Measurements from ENCODE around the gene MCOLN1. TPM values are rescaled to one million over a fixed set of nuclear protein-coding genes. Genes with fewer than 3 reads are reported as not detected.

MCOLN1 gene
- total and polyA plus RNA-seq, 9 of the 15 experiments (the other 6 are each of a cell fraction or from before 2014, with no cell fraction given) = 0.25 to 15.4 (median 7.1) TPM

- TF ChIP-seq, protein P1, sequence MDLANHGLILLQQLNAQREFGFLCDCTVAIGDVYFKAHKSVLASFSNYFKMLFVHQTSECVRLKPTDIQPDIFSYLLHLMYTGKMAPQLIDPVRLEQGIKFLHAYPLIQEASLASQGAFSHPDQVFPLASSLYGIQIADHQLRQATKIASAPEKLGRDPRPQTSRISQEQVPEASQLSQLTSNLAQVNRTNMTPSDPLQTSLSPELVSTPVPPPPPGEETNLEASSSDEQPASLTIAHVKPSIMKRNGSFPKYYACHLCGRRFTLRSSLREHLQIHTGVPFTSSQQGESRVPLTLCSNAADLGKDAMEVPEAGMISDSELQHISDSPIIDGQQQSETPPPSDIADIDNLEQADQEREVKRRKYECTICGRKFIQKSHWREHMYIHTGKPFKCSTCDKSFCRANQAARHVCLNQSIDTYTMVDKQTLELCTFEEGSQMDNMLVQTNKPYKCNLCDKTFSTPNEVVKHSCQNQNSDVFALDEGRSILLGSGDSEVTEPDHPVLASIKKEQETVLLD (IDR thresholded peaks at IDR 0.05) = no peak
- TF ChIP-seq FUS (optimal IDR thresholded peaks at IDR 0.05; ENCODE audit: low read depth, low read length) (no peak), SAFB (IDR thresholded peaks at IDR 0.05; ENCODE audit: borderline replicate concordance, low read depth, low read length) (no peak), ZNF274 (IDR thresholded peaks at IDR 0.05; ENCODE audit: borderline replicate concordance, low read depth, low read length) (no peak), CREBBP (IDR thresholded peaks at IDR 0.05; ENCODE audit: low read depth, low read length) (no peak), NBN (IDR thresholded peaks at IDR 0.05; ENCODE audit: low read depth) (peak; percentile 99), ZNF696 (CRISPR knock-in tag; conservative IDR thresholded peaks at IDR 0.05) (no peak), ILF3 (IDR thresholded peaks at IDR 0.05; ENCODE audit: borderline replicate concordance) (no peak), CAMTA2 (CRISPR knock-in tag; conservative IDR thresholded peaks at IDR 0.05) (no peak), DIDO1 (tag; IDR thresholded peaks at IDR 0.05; ENCODE audit: low read depth) (no peak), TRIM24 (IDR thresholded peaks at IDR 0.05) (peak; percentile 52 to 57; a peak in 2 of 4 replicates), ZNF436 (CRISPR knock-in tag; IDR thresholded peaks at IDR 0.05) (no peak), HDAC1 (IDR thresholded peaks at IDR 0.05) (peak in 1 of 2 experiments; percentile 90; a peak in 2 of 4 replicates), GATA2 (CRISPR knock-in tag; IDR thresholded peaks at IDR 0.05) (no peak), ZC3H11A (IDR thresholded peaks at IDR 0.05; ENCODE audit: low read depth, low read length) (no peak), ETV1 (tag; conservative IDR thresholded peaks at IDR 0.05; ENCODE audit: low read depth) (no peak), TCF7 (IDR thresholded peaks at IDR 0.05; ENCODE audit: borderline replicate concordance) (0 out of 2 replicates have a peak, but pooled peaks have one; percentile 28), SAFB2 (IDR thresholded peaks at IDR 0.05; ENCODE audit: borderline replicate concordance, low read depth, low read length, severe bottlenecking) (no peak), STAG1 (CRISPR knock-in tag; IDR thresholded peaks at IDR 0.05; ENCODE audit: borderline replicate concordance) (no peak), NCOA1 (IDR thresholded peaks at IDR 0.05; ENCODE audit: low read depth) (peak; percentile 74)
- TF ChIP-seq, protein P2, sequence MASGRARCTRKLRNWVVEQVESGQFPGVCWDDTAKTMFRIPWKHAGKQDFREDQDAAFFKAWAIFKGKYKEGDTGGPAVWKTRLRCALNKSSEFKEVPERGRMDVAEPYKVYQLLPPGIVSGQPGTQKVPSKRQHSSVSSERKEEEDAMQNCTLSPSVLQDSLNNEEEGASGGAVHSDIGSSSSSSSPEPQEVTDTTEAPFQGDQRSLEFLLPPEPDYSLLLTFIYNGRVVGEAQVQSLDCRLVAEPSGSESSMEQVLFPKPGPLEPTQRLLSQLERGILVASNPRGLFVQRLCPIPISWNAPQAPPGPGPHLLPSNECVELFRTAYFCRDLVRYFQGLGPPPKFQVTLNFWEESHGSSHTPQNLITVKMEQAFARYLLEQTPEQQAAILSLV (tag; IDR thresholded peaks at IDR 0.05) = no peak
- TF ChIP-seq, protein P3, sequence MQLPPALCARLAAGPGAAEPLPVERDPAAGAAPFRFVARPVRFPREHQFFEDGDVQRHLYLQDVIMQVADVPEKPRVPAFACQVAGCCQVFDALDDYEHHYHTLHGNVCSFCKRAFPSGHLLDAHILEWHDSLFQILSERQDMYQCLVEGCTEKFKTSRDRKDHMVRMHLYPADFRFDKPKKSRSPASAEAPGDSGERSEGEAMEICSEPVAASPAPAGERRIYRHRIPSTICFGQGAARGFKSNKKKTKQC (CRISPR knock-in tag; IDR thresholded peaks at IDR 0.05) = no peak
- TF ChIP-seq, protein P4, sequence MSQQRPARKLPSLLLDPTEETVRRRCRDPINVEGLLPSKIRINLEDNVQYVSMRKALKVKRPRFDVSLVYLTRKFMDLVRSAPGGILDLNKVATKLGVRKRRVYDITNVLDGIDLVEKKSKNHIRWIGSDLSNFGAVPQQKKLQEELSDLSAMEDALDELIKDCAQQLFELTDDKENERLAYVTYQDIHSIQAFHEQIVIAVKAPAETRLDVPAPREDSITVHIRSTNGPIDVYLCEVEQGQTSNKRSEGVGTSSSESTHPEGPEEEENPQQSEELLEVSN (IDR thresholded peaks at IDR 0.05; ENCODE audit: borderline replicate concordance in 1 of 2, extremely low read depth in 1 of 2, insufficient read depth in 1 of 2, insufficient read length in 1 of 2, low read depth in 1 of 2, low read length in 1 of 2, poor library complexity in 1 of 2, severe bottlenecking in 1 of 2) = no peak
Observed at GRCh38 chr19:7506385-7507328, 15.8 kb upstream of the MCOLN1 start (continued).

Data from K562 (cell line).